ENCODE data around the gene JMJD8. TPM values are rescaled to one million over a fixed set of nuclear protein-coding genes. Genes with fewer than 3 reads are reported as not detected.
A peak's percentile ranks its signal among the peaks of the same experiment; 100 is the strongest.

Gene JMJD8
- total RNA-seq, 2 experiments from 2014 or later: 18.2 to 20.5 TPM

- intact Hi-C loops (cut with micrococcal nuclease): loop anchor here (1.0 to 5.0 kb wide), 5 partner anchors 13 to 290 kb away; partner anchors contain the start of genes ANTKMT, CAPN15, LMF1 and RHOT2
- no peak for DNase-seq
- H3K27ac Mint-ChIP-seq: peak overlapping the region; percentile 50
- peaks cover 11% of the 10 kb centered on the region for H3K36me3 Mint-ChIP-seq (ENCODE audit: low read depth)
- CTCF ChIA-PET: no interaction called here
- H3K27me3 Mint-ChIP-seq (ENCODE audit: low read depth): no peaks in the 10 kb centered on the region
- no peaks in the 10 kb centered on the region for H3K9me3 Mint-ChIP-seq
- peak overlapping the region; percentile 80 for H3K4me3 Mint-ChIP-seq
- peaks cover 38% of the 10 kb centered on the region for H3K4me1 Mint-ChIP-seq (ENCODE audit: low read depth)
Measured at GRCh38 chr16:680967-681745, 3.0 kb downstream of the JMJD8 start.

- no peak for DNase-seq
- no peak overlapping the region for H3K27ac Mint-ChIP-seq
- no peaks in the 10 kb centered on the region for H3K27me3 Mint-ChIP-seq (ENCODE audit: low read depth)
- intact Hi-C loops (cut with micrococcal nuclease): loop anchor here (1.0 to 5.0 kb wide), 5 partner anchors 12 to 290 kb away; partner anchors contain the start of genes ANTKMT, CAPN15, LMF1 and RHOT2
- H3K4me3 Mint-ChIP-seq: peak overlapping the region; percentile 80
- no peaks in the 10 kb centered on the region for H3K9me3 Mint-ChIP-seq
- CTCF ChIA-PET: no interaction called here
- peaks cover 11% of the 10 kb centered on the region for H3K36me3 Mint-ChIP-seq (ENCODE audit: low read depth)
- peaks cover 35% of the 10 kb centered on the region for H3K4me1 Mint-ChIP-seq (ENCODE audit: low read depth)
Measured at GRCh38 chr16:680625-680945, 3.5 kb downstream of the JMJD8 start.

- Mint-ChIP-seq H3K4me1 (ENCODE audit: low read depth) (peaks cover 38% of the 10 kb centered on the region), H3K27me3 (ENCODE audit: low read depth) (peaks cover 3% of the 10 kb centered on the region), H3K9me3 (no peaks in the 10 kb centered on the region), H3K36me3 (ENCODE audit: low read depth) (peaks cover 11% of the 10 kb centered on the region), H3K27ac (peak within 1 kb of the TSS; percentile 19), H3K4me3 (peak within 1 kb of the TSS; percentile 80)
- intact Hi-C loops (cut with micrococcal nuclease): loop anchor here (1.0 to 5.0 kb wide), 5 partner anchors 12 to 291 kb away; partner anchors contain the start of genes ANTKMT, CAPN15, LMF1 and RHOT2
- DNase-seq: peak; percentile 90
- CTCF ChIA-PET: no interaction called here
Measured at GRCh38 chr16:679814-680624, 4.1 kb downstream of the JMJD8 start, which contains the start of gene STUB1. TSS of gene STUB1 (plus strand) at chr16:680410. CDS start at chr16:680526, 116 bp downstream.

- peak; percentile 41 for DNase-seq
- Mint-ChIP-seq H3K4me1 (ENCODE audit: low read depth) (peaks cover 38% of the 10 kb centered on the region), H3K4me3 (peak overlapping the region; percentile 66), H3K27me3 (ENCODE audit: low read depth) (peaks cover 3% of the 10 kb centered on the region), H3K27ac (peak overlapping the region; percentile 19), H3K9me3 (no peaks in the 10 kb centered on the region), H3K36me3 (ENCODE audit: low read depth) (peaks cover 11% of the 10 kb centered on the region)
- CTCF ChIA-PET: no interaction called here
- intact Hi-C loops (cut with micrococcal nuclease): no loop called here
Measured at GRCh38 chr16:678858-679813, 5.0 kb downstream of the JMJD8 start.

GRCh38 chr16:678209-678857, 5.8 kb downstream of the JMJD8 start:
- intact Hi-C loops (cut with micrococcal nuclease): no loop called here
- Mint-ChIP-seq H3K27me3 (ENCODE audit: low read depth) (peaks cover 3% of the 10 kb centered on the region), H3K36me3 (ENCODE audit: low read depth) (peaks cover 11% of the 10 kb centered on the region), H3K4me3 (no peak overlapping the region), H3K4me1 (ENCODE audit: low read depth) (peaks cover 37% of the 10 kb centered on the region), H3K27ac (no peak overlapping the region), H3K9me3 (no peaks in the 10 kb centered on the region)
- CTCF ChIA-PET: no interaction called here
- DNase-seq: no peak

- Mint-ChIP-seq H3K4me3 (no peak overlapping the region), H3K36me3 (ENCODE audit: low read depth) (peaks cover 11% of the 10 kb centered on the region), H3K4me1 (ENCODE audit: low read depth) (peaks cover 29% of the 10 kb centered on the region), H3K9me3 (no peaks in the 10 kb centered on the region), H3K27ac (no peak overlapping the region), H3K27me3 (ENCODE audit: low read depth) (peaks cover 3% of the 10 kb centered on the region)
- intact Hi-C loops (cut with micrococcal nuclease): no loop called here
- no peak for DNase-seq
- CTCF ChIA-PET: interaction anchor here (1.6 kb wide), 1 partner anchor 12 kb away, joined by 4 read pairs; no protein-coding TSS in a partner anchor
Measured at GRCh38 chr16:677316-678190, 6.6 kb downstream of the JMJD8 start.

GRCh38 chr16:676913-677312, 7.2 kb downstream of the JMJD8 start:
- peaks cover 23% of the 10 kb centered on the region for H3K4me1 Mint-ChIP-seq (ENCODE audit: low read depth)
- no peak overlapping the region for H3K27ac Mint-ChIP-seq
- peaks cover 7% of the 10 kb centered on the region for H3K36me3 Mint-ChIP-seq (ENCODE audit: low read depth)
- DNase-seq: no peak
- intact Hi-C loops (cut with micrococcal nuclease): no loop called here
- H3K27me3 Mint-ChIP-seq (ENCODE audit: low read depth): peaks cover 3% of the 10 kb centered on the region
- no peak overlapping the region for H3K4me3 Mint-ChIP-seq
- no peaks in the 10 kb centered on the region for H3K9me3 Mint-ChIP-seq
- CTCF ChIA-PET: interaction anchor here (1.0 to 1.6 kb wide), 2 partner anchors 9 to 12 kb away, joined by 3 to 4 read pairs; partner anchors contain the start of gene RHOT2

GRCh38 chr16:676565-676902, 7.6 kb downstream of the JMJD8 start:
- CTCF ChIA-PET: interaction anchor here (1.0 to 1.6 kb wide), 3 partner anchors 9 to 27 kb away, joined by 3 to 4 read pairs (median 3); partner anchors contain the start of genes RHOT2 and WDR90
- H3K4me3 Mint-ChIP-seq: no peak overlapping the region
- no peaks in the 10 kb centered on the region for H3K9me3 Mint-ChIP-seq
- peaks cover 6% of the 10 kb centered on the region for H3K36me3 Mint-ChIP-seq (ENCODE audit: low read depth)
- no peak for DNase-seq
- H3K4me1 Mint-ChIP-seq (ENCODE audit: low read depth): peaks cover 19% of the 10 kb centered on the region
- intact Hi-C loops (cut with micrococcal nuclease): no loop called here
- peaks cover 3% of the 10 kb centered on the region for H3K27me3 Mint-ChIP-seq (ENCODE audit: low read depth)
- no peak overlapping the region for H3K27ac Mint-ChIP-seq

GRCh38 chr16:675884-676564, 8.1 kb downstream of the JMJD8 start:
- intact Hi-C loops (cut with micrococcal nuclease): no loop called here
- peaks cover 14% of the 10 kb centered on the region for H3K4me1 Mint-ChIP-seq (ENCODE audit: low read depth)
- H3K9me3 Mint-ChIP-seq: no peaks in the 10 kb centered on the region
- no peak for DNase-seq
- CTCF ChIA-PET: interaction anchor here (1.0 to 1.6 kb wide), 3 partner anchors 8 to 26 kb away, joined by 3 to 4 read pairs (median 3); partner anchors contain the start of genes RHOT2 and WDR90
- H3K27ac Mint-ChIP-seq: no peak overlapping the region
- peaks cover 6% of the 10 kb centered on the region for H3K36me3 Mint-ChIP-seq (ENCODE audit: low read depth)
- H3K27me3 Mint-ChIP-seq (ENCODE audit: low read depth): peaks cover 3% of the 10 kb centered on the region
- H3K4me3 Mint-ChIP-seq: no peak overlapping the region

All from activated naive CD4-positive, alpha-beta T cell treated with anti-CD3 and anti-CD28 coated beads for 36 hours (primary cell).